ENCODE measurements around the gene SSBP3. TPM values are rescaled to one million over a fixed set of nuclear protein-coding genes. Genes with fewer than 3 reads are reported as not detected.
A peak's percentile ranks its signal among the peaks of the same experiment; 100 is the strongest.
"Not testable (repeated sequence)": the region's sequence is repeated elsewhere in the genome, so short reads cannot be mapped to it uniquely, and the experiment has no call there.

Gene SSBP3
- total RNA-seq, 2 experiments from 2014 or later, result 44.4 to 49.6 TPM

DNA sequence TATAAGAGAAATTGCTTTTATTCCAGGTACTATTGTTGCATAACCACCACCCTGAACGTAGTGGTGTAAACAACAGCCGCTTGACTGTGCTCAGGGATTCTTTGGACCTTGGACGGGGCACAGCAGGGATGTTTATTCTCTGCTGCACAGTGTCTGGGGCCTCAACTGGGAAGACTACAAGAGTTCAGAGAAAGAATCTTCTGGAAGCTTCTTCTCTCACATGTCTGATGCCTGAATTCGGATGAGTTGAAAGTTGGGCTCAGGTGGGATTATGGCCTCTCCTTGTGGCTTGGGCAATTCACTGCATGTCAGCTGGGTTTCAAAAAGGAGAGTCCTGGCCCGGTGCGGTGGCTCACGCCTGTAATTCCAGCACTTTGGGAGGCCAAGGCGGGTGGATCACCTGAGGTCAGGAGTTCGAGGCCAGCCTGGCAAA, 19.0 kb upstream of the SSBP3 start:
- Mint-ChIP-seq H3K4me1 (ENCODE audit: low read depth) (no peaks in the 10 kb centered on the region), H3K36me3 (no peaks in the 10 kb centered on the region), H3K4me3 (no peak overlapping the region), H3K27ac (no peak overlapping the region), H3K27me3 (no peaks in the 10 kb centered on the region), H3K9me3 (no peaks in the 10 kb centered on the region)
- ChIA-PET CTCF (no interaction called here), POLR2A (no interaction called here)
- DNase-seq, result no peak
- intact Hi-C loops (cut with micrococcal nuclease), result no loop called here

DNA sequence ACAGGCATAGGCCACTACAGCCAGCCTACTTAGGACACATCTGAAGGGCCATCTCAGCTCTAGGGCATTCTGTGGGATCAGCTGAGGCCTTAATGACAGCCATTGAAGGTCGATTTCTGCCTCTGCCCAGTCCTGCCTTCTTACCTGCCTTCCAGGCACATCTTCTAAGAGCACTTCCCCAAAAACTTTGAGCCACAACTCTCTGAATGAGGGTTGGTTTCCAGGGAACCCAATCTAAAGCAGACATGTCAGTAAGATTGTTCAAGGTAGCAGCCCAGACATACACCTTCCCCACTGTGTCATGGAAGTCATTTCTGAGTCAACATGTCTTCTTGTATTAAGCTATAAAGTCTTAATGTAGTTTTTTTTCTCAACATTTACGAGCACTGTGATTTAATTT, 18.2 kb upstream of the SSBP3 start:
- ChIA-PET CTCF (no interaction called here), POLR2A (interaction anchor here (0.7 kb wide), 1 partner anchor 84 kb away, joined by 3 read pairs; no protein-coding TSS in a partner anchor)
- H3K36me3 Mint-ChIP-seq, result no peaks in the 10 kb centered on the region
- no peak overlapping the region for H3K27ac Mint-ChIP-seq
- no peak for DNase-seq
- no peaks in the 10 kb centered on the region for H3K27me3 Mint-ChIP-seq
- no peaks in the 10 kb centered on the region for H3K4me1 Mint-ChIP-seq (ENCODE audit: low read depth)
- intact Hi-C loops (cut with micrococcal nuclease), result no loop called here
- no peak overlapping the region for H3K4me3 Mint-ChIP-seq
- no peaks in the 10 kb centered on the region for H3K9me3 Mint-ChIP-seq

DNA sequence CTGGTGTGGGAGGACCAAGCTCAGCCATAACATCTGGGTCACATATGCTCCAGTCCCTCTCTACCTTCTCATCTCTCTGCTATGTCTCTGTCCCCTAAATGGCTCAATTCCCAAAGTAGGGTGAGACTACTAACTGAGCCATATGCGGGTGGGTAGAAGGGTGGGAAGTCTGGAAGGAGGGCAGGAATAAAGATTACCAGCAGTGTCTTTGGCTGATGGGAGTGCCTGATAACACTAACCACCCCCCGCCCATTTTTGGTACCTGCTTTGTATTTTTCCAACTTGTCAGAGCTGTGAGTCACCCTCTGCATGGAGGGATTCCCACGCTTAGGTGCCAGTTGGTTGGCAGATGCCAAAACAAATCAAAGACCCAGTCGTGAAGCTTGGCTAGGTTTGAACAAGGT, 14.9 kb upstream of the SSBP3 start:
- no peak overlapping the region for H3K27ac Mint-ChIP-seq

DNA sequence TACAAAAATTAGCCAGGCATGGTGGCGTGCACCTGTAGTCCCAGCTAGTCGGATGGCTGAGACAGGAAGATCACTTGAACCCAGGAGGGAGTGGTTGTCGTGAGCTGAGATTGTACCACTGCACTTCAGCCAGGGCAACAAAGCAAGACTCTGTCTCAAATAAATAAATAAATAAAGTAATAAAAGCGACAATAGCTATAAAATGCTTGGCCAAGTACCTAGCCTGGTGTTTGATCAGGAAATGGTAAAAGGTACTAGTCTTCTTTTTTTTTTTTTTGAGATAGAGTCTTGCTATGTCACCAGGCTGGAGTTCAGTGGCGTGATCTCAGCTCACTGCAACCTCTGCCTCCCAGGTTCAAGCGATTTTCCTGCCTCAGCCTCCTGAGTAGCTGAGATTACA, 12.4 kb upstream of the SSBP3 start:
- H3K4me3 Mint-ChIP-seq; intact Hi-C loops (cut with micrococcal nuclease); POLR2A ChIA-PET; H3K27ac Mint-ChIP-seq; H3K36me3 Mint-ChIP-seq; H3K4me1 Mint-ChIP-seq (ENCODE audit: low read depth); DNase-seq; H3K9me3 Mint-ChIP-seq; H3K27me3 Mint-ChIP-seq: not testable (repeated sequence)
- CTCF ChIA-PET, result interaction anchor here (0.6 kb wide), 1 partner anchor 13 kb away, joined by 3 read pairs; no protein-coding TSS in a partner anchor

More for the DNA sequence above, 14.9 kb upstream of the SSBP3 start:
- intact Hi-C loops (cut with micrococcal nuclease), result no loop called here
- Mint-ChIP-seq H3K27me3 (no peaks in the 10 kb centered on the region), H3K4me3 (no peak overlapping the region), H3K4me1 (ENCODE audit: low read depth) (no peaks in the 10 kb centered on the region), H3K36me3 (no peaks in the 10 kb centered on the region), H3K9me3 (no peaks in the 10 kb centered on the region)
- DNase-seq, result no peak
- POLR2A ChIA-PET, result no interaction called here
- CTCF ChIA-PET, result no interaction called here

DNA sequence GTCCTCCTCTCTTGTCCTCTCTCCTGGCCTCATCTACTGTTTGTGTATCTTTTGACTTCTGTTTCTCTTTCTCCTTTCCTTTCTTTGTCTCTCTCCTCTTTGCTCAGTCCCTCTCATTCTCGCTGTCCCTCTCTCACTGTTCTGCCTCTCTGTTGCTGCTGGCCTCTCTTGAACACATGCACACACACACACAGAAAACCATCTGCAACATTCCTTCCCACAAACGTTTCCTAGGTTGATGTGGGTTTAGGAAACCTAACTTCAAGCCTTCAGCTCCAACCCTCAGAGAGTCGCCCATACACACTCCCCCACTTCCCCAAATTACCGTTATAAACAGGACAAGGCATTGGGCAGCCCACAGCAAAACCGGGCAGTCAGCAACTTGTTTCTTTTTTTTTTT, 10.9 kb upstream of the SSBP3 start:
- Mint-ChIP-seq H3K27me3 (no peaks in the 10 kb centered on the region), H3K36me3 (no peaks in the 10 kb centered on the region), H3K4me1 (ENCODE audit: low read depth) (peaks cover 9% of the 10 kb centered on the region), H3K4me3 (no peak overlapping the region), H3K27ac (no peak overlapping the region), H3K9me3 (no peaks in the 10 kb centered on the region)
- no peak for DNase-seq
- intact Hi-C loops (cut with micrococcal nuclease), result no loop called here
- CTCF ChIA-PET, result interaction anchor here (1.0 kb wide), 1 partner anchor 14 kb away, joined by 3 read pairs; no protein-coding TSS in a partner anchor
- POLR2A ChIA-PET, result no interaction called here

DNA sequence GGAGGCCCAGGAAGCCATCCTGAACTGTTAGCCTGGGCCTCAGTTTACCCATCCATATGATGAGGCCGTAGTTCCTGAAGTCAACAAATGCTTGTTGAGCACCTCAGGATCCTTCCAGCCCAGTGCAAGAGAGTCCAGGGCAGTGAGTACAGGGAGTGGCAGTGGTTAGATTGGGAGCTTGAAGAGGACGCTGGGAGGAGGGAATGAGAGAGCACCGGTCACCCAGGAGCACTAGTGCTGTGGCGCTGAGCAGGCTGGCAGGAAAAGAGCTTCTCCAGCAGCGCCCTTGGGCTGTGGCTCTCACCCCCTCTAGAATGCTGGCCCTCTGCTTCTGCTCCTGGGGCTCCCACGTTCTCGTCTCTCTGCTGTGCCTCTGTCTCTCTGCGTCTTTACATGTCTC, 10.2 kb upstream of the SSBP3 start:
- H3K4me3 Mint-ChIP-seq, result no peak overlapping the region
- H3K4me1 Mint-ChIP-seq (ENCODE audit: low read depth), result peaks cover 9% of the 10 kb centered on the region
- H3K36me3 Mint-ChIP-seq, result no peaks in the 10 kb centered on the region
- H3K9me3 Mint-ChIP-seq, result no peaks in the 10 kb centered on the region
- ChIA-PET POLR2A (no interaction called here), CTCF (no interaction called here)
- DNase-seq, result no peak
- H3K27me3 Mint-ChIP-seq, result no peaks in the 10 kb centered on the region
- no peak overlapping the region for H3K27ac Mint-ChIP-seq
- intact Hi-C loops (cut with micrococcal nuclease), result no loop called here

DNA sequence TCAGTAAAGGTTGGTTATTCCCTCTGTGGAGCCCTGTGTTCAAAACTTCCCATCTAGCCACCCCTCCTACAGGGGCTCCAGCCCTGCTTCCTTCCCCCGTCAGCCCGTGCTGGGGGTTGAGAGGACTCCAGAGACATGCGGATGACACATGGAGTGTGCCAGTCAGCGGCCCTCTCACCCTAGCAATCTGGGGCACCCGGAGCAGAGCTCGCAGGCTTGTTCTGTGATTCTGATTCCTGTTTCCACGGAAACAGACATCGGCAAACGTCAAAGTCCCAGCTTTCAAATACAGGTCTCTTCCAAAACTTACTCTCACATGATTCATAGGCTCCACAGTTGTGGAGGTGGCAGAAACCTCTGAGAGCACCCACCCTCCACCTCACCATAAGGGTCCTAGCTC, 9.8 kb upstream of the SSBP3 start:
- Mint-ChIP-seq H3K9me3 (no peaks in the 10 kb centered on the region), H3K27ac (no peak overlapping the region), H3K4me1 (ENCODE audit: low read depth) (peaks cover 9% of the 10 kb centered on the region), H3K27me3 (no peaks in the 10 kb centered on the region), H3K36me3 (no peaks in the 10 kb centered on the region), H3K4me3 (no peak overlapping the region)
- ChIA-PET POLR2A (no interaction called here), CTCF (no interaction called here)
- intact Hi-C loops (cut with micrococcal nuclease), result no loop called here
- DNase-seq, result no peak

DNA sequence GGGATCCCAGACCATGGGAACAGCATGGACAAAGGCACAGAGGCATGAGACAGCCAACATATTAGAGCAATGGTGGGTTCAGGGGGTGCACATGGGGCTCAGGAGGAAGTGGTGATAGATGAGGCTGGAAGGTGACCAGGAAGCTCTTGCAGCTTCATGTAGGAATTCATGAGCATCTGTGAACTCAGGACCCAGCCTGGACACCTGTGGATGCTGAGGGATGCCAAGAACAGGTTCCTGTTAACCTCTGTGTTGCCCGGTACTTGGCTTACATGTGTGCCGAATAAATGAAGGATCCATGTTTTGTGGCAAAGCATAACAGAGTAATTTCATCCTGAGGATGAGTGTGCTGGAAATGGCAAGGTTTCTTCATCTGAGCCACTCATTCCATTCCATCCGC, 9.3 kb upstream of the SSBP3 start:
- no peak overlapping the region for H3K27ac Mint-ChIP-seq
- H3K27me3 Mint-ChIP-seq, result no peaks in the 10 kb centered on the region
- H3K4me1 Mint-ChIP-seq (ENCODE audit: low read depth), result peaks cover 9% of the 10 kb centered on the region
- ChIA-PET CTCF (no interaction called here), POLR2A (interaction anchor here (0.6 kb wide), 1 partner anchor 57 kb away, joined by 3 read pairs; no protein-coding TSS in a partner anchor)
- intact Hi-C loops (cut with micrococcal nuclease), result no loop called here
- no peak overlapping the region for H3K4me3 Mint-ChIP-seq
- no peaks in the 10 kb centered on the region for H3K36me3 Mint-ChIP-seq
- no peak for DNase-seq
- H3K9me3 Mint-ChIP-seq, result no peaks in the 10 kb centered on the region

DNA sequence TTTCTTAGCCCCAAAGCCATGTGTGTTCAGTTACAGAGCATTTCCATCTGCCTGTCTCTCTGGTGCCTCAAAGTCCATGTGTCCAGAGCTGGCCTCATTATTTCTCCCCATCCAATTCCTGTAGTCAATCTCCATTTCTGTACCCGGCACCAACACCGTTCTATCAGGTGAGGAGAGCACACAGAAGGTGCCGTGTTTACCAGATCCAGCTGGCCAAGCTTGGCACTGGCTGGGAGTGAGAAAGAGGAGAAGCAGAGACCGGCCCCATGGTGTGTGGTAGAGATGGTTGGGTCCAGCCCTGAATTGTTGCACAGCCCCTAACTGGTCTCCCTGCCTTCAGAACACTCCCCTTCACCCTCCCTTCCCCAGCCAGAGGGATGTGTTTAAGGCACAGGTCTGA, 7.5 kb upstream of the SSBP3 start:
- Mint-ChIP-seq H3K36me3 (no peaks in the 10 kb centered on the region), H3K4me1 (ENCODE audit: low read depth) (peaks cover 26% of the 10 kb centered on the region), H3K27me3 (no peaks in the 10 kb centered on the region), H3K4me3 (no peak overlapping the region), H3K9me3 (no peaks in the 10 kb centered on the region), H3K27ac (no peak overlapping the region)
- POLR2A ChIA-PET, result interaction anchor here (1.1 kb wide), 1 partner anchor 14 kb away, joined by 3 read pairs; no protein-coding TSS in a partner anchor
- CTCF ChIA-PET, result interaction anchor here (1.5 kb wide), 1 partner anchor 76 kb away, joined by 4 read pairs; no protein-coding TSS in a partner anchor
- intact Hi-C loops (cut with micrococcal nuclease), result no loop called here
- no peak for DNase-seq

DNA sequence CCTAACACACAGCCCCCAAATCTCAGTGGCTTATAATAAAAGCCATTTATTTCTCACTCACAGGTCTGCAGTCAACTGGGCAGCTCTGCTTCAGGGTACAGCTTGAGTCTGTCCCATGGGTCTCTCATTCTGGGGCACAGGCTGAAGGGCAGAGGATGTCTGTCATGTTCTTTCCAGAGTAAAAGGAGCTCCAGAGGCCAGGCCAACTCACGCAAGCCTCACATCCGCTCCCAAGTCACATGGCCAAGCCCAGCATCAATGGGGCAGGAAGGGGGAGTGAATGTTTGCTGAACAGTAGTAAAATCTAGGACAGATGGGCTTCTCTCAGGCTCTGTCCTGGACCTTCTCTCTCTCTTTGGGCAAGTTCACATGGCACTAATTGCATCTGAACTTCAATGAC, 7.1 kb upstream of the SSBP3 start:
- ChIA-PET CTCF (interaction anchor here (1.5 kb wide), 1 partner anchor 76 kb away, joined by 4 read pairs; no protein-coding TSS in a partner anchor), POLR2A (interaction anchor here (1.1 kb wide), 1 partner anchor 14 kb away, joined by 3 read pairs; no protein-coding TSS in a partner anchor)
- DNase-seq, result peak; percentile 60
- H3K27ac Mint-ChIP-seq, result peak overlapping the region; percentile 67
- no peaks in the 10 kb centered on the region for H3K9me3 Mint-ChIP-seq
- H3K4me3 Mint-ChIP-seq, result peak overlapping the region; percentile 42
- H3K4me1 Mint-ChIP-seq (ENCODE audit: low read depth), result peaks cover 31% of the 10 kb centered on the region
- intact Hi-C loops (cut with micrococcal nuclease), result no loop called here
- no peaks in the 10 kb centered on the region for H3K27me3 Mint-ChIP-seq
- no peaks in the 10 kb centered on the region for H3K36me3 Mint-ChIP-seq

DNA sequence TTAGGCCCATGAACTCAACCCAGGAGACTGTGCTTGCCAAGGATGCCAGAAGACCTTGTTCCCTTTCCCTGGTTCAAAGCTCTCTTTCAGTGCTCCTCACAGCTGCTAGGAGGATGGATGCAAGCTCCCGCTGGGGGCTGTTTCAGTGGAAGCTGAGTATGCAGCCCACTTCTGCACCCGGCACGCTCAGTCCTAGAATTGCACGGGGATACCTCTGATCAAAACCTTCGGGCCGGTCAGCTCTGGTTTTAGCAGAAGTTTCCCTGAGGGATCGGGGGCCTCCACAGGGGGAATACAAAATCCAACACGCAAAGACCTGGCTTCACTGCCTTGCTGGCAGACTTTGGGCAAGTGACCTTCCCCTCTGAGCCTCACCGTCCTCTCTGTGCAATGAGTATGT, 4.2 kb upstream of the SSBP3 start:
- intact Hi-C loops (cut with micrococcal nuclease), result no loop called here
- ChIA-PET POLR2A (interaction anchor here (0.6 kb wide), 1 partner anchor 88 kb away, joined by 3 read pairs; no protein-coding TSS in a partner anchor), CTCF (interaction anchor here (0.6 to 1.5 kb wide), 3 partner anchors 76 to 1046 kb away, joined by 3 to 6 read pairs (median 5); no protein-coding TSS in a partner anchor)
- no peak for DNase-seq
- Mint-ChIP-seq H3K4me3 (no peak overlapping the region), H3K9me3 (no peaks in the 10 kb centered on the region), H3K36me3 (no peaks in the 10 kb centered on the region), H3K27ac (no peak overlapping the region), H3K4me1 (ENCODE audit: low read depth) (peaks cover 39% of the 10 kb centered on the region), H3K27me3 (no peaks in the 10 kb centered on the region)

DNA sequence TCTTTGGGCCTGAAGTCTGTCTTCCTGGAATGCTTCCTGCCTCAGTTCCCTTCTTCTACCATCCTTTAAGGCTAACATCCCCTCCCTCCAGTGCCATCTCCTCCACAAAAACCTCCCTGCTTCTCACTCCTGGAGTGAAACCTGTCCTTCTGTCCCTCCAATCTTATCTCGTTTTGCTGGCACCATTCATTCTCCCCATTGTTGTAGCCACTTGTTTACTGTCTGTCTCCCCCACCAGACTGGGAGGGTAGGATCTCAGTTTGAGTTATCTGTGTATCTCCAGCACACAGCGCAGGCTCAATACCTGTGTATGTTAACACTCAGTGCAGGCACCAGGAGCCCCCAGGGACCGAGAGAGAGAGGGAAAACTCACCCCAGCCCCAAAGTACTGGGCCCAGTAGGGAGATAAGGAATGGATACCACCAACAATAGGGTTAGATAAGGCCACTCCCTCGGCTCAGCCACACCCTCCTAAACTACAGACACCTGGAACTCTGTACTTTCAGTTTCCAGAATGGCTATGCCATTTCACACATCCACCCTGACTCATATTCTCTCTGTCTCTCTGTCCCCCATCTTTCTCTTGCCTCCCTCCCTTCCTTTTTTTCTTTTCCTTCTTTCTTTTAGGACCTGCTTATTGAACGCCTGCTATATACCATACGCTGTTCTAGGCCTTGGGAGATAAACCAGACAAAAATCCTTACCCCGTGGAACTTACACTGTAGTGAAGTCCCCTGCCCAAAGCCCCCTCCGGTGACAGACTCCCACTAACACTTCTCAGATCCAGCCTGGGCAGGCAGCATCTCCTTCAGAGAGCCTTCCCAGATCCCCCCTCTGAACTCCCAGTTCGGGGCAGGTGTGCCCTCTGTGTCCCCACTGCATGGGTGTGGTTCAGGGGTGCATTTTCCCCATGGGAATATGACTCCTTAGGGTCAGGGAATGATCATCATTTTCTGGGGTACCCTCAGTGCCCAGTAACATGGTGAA, 3.3 kb upstream of the SSBP3 start:
- CTCF ChIA-PET, result interaction anchor here (0.7 to 1.5 kb wide), 2 partner anchors 77 to 80 kb away, joined by 3 to 6 read pairs; no protein-coding TSS in a partner anchor

More for the DNA sequence above, 3.3 kb upstream of the SSBP3 start:
- Mint-ChIP-seq H3K4me1 (ENCODE audit: low read depth) (peaks cover 44% of the 10 kb centered on the region), H3K4me3 (no peak overlapping the region), H3K27ac (peak overlapping the region; percentile 28), H3K27me3 (no peaks in the 10 kb centered on the region), H3K9me3 (no peaks in the 10 kb centered on the region), H3K36me3 (peaks cover under 1% of the 10 kb centered on the region)
- intact Hi-C loops (cut with micrococcal nuclease), result loop anchor here (1.0 to 5.0 kb wide), 3 partner anchors 9 to 462 kb away; partner anchors contain the start of genes IFT25 and LRRC42
- POLR2A ChIA-PET, result interaction anchor here (0.6 kb wide), 1 partner anchor 89 kb away, joined by 3 read pairs; no protein-coding TSS in a partner anchor
- DNase-seq, result peak; percentile 59
